G401 (cell line): ENCODE data around the gene DGCR2. TPM values are rescaled to one million over a fixed set of nuclear protein-coding genes. Genes with fewer than 3 reads are reported as not detected.

ENCODE experiments used
- DNase-seq: peaks from one replicate; pipeline ENCODE4 v3.0.0-alpha.2; 2015; ENCODE audit warnings: low spot score
- in situ Hi-C: cut with HindIII; loops from 2 replicates; pipeline ENCODE4 v1.10.0; 2016; ENCODE audit warnings: low sequenced_read_pairs, mixed read lengths
- total RNA-seq: library from RNA; depleted of rRNA; stranded (reverse); fragments of >200 nt; shearing (Covaris generic); gene quantifications from 2 replicates; pipeline ENCODE4 v1.2.3, GENCODE V29; 2014

The DGCR2 gene
- total RNA-seq, 1 experiment from 2014 or later = 59.9 TPM

DNA sequence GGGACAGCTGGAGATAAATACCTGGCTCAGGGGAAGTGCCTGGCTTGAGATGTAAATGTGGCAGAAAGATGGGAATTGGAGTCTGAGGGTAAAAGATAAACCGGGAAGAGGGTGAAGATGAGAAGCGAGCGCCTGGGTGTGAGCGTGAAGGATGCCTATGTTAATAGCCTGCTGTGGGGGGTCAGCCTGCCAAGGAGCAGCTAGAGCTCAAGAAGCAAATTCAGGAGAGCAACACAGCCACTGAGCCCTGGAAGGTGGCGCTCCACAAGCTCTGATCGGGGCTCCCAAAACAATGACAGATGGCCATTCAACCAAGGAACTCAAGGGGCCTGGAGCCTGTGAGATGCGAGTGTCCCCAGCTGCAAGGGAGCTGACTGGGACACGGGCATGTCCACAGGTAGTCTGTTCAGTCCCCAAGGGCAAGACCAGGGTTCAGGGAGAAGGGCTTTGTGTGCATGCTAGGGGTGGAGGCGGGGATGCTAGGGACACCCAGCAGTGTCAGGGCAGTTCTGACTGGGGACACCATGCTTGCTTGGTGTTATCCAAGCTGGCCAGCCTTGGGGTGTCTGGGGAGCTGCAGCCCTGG is 25.1 kb upstream of the DGCR2 start:
- no peak for DNase-seq
- in situ Hi-C loops = no loop called here

DNA sequence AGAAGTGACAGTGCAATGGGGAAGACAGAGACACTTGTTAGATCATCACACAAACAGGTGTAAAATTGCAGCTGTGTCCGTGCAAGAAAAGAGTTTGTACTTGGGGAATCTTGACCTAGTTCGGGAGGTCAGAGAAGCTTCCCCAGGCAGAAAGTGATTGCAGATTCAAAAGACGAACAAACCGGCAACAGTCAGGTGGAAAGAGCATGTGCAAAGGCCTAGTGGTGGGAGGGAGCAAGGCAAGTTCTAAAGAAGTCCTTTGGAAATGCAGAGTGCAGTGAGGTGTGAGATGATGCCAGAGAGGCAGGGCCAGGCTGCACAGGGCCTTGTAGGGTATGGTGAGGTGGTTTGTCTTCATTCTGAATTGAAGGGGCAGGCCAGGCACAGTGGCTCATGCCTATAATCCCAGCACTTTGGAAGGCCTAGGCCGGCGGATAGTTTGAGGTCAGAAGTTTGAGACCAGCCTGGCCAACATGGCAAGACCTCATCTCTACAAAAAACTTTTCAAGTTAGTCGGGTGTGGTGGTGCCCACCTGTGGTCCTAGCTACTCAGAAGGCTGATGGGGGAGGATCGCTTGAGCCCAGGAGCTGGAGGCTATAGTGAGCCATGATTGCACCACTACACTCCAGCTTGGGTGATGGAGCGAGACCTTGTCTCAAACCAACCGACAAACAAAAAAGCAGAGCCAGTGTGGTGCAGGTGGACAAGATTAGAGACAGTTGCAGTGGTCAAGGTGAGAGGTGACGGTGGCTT is 24.2 kb upstream of the DGCR2 start:
- in situ Hi-C loops = no loop called here
- no peak for DNase-seq

DNA sequence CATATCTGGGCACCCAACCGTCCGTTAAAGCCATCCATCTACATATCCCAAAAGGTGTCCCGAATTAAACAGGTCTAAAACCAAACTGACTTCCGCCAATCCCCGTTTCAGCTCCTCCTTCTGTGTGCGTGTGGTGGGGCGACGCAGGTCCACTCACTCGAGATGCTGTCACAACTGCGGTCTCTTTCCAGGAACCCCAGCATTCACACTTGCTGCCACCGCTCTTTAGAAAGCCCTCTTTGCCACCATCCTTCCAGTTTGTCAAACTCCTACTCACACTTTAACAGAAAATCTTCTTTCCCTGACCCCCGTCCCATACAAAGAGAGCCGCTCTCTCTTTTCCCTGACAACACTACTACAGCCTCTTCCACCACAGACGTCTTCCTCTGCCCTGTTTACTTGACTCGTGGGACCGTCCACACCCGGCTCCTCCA is 21.8 kb upstream of the DGCR2 start:
- in situ Hi-C loops = no loop called here
- peak; percentile 10 for DNase-seq

DNA sequence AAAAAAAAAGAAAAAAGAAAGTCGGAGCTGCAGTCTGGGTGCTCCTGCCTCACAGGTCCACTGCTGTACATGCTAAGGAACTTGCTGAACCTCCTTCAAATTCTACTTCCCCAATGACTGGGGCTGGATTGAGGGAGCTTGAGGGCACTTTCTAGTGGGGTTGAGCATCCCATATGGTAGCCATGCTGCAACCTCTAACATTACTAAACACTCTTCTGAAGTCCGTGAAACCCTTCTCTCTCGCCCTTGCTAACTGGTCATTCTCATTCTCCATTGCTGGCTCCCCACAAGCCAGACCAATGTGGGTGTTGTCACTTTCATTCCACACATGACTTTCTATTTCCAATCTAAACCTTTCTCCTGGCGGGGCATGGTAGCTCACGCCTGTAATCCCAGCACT is 21.0 kb upstream of the DGCR2 start:
- in situ Hi-C loops = no loop called here
- no peak for DNase-seq

DNA sequence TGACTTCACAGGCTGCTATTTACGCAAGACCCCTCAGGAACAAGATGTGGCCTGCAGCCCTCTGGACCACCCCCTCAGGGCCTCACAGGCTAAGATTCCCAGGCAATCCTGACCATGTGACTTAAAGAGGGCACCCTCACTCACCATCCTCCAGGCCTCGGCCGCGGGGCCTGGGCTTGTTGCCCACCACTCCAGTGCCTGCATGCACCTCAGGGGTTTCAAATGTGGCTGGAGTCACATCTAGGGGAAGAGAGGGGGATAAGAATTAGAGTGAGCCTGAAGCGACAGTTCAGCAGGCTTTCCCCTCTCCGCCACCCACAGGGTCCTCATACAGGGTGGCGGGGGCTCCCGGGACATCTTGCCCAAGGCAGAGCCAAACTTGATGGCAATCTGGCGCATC is 20.2 kb upstream of the DGCR2 start:
- DNase-seq = no peak
- in situ Hi-C loops = no loop called here

DNA sequence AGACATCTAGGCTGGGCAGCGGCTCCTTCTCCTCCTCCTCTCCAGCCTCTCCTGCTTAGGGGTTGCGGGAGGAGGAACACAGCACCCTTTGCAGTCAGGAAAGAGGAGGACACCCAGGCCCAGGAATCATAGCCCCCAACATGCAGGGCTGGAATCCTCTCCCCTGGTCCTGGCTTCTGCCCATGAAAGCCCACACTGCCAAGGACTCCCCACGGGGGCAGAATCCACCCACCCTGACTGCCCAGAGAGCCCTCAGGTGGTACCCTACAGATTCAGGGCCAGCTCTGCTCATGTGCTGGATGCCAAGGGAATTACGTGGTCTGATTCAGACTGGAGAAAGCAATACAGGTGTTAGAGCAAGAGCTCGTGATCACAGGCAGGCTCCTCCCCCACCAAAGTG is 17.8 kb upstream of the DGCR2 start:
- no peak for DNase-seq

DNA sequence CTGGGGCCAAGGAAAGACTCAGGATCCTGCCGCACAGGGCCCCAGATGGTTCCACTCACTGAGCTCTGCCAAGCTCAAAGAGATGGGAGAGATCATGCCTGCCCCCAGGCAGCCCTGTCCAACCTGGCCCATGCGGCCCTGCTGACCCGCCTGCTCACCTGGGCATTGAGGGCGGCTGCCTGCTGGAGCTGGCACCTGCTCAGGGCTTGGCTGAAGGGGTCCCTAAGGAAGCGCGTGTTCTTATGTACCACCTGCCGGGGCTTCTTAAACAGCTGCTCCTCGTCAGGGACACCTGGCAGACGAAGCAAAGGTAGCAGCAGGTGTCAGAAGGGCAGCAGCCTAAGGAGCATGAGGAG is 16.8 kb upstream of the DGCR2 start:
- in situ Hi-C loops = no loop called here
- no peak for DNase-seq

More for the DNA sequence above, 17.8 kb upstream of the DGCR2 start:
- in situ Hi-C loops = no loop called here

DNA sequence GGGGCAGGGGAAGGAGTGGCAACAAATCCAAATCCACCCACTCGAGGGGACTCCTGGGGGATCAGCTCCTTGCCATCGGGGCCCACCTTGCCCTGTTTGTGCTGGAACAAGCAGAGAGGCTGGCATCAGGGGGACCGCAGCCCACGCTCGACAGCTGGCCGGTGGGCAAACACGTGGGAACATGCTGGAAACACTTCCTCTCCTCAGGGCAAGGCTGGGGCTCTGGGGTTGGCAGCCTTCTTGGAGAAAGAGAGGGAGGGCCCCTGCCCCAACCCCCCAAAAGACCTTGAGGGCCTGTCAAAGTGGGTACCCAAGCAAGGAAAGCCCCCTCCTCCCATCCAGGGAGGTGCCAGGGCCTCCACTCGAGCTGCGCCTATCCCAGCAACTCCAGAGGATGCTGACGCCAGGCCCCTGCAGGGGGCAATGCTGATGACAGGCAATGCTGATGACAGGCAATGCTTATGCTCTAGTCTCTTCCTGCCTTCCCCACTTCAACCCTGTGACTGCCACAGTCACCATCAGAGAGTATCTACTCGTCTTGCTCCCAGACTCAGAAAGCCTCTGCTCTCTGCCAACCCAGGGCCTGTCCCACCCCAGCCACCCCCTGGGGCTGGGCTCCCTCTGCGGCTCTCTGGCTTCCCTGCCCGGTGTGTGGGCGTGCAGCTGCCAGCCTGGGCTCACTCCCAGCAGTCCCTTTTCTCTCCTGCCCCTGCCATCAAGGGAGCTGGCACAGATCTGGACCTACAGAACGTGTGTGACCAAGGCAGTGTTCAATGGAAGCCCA is 16.2 kb upstream of the DGCR2 start:
- no peak for DNase-seq

DNA sequence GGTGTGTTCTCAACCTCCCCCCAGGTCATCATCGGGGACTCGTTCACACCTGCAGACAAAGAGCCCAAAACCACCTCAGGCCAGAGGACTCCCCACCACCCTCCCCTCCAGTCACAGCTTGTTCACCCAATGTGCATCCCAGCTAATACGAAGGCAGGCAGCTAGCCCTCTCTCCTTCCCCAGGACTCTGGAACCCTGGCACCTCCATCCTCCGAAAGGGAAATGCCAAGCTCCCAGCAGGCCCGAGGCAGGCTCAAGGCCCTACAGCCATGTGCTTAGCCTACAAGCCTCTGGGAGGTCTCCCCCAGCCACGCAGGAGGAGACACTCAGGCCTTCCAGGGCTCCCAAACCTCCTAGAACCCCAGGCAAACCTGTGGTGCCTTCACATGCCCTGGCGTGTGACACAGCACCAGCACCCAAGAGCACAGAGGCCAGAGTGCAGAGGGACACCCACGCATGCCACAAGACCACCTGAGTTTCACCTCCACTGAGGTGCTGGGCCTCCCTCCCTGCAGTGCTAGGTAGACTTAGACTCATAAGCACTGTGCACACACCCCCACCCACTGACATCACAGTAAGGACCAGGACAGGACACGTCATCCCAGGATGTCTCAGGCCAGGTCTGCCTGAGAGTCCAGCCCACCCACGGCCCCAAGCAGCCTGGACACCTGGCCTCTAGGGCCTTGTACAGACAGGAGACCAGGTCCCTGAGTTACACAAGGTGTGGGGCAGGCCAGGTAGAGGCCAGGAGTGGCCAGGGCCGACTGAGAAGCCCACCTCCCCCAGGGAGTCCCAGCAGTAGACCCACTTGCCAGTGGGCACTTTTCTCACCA is 15.4 kb upstream of the DGCR2 start:
- no peak for DNase-seq

More for the DNA sequence above, 16.2 kb upstream of the DGCR2 start:
- in situ Hi-C loops = no loop called here

DNA sequence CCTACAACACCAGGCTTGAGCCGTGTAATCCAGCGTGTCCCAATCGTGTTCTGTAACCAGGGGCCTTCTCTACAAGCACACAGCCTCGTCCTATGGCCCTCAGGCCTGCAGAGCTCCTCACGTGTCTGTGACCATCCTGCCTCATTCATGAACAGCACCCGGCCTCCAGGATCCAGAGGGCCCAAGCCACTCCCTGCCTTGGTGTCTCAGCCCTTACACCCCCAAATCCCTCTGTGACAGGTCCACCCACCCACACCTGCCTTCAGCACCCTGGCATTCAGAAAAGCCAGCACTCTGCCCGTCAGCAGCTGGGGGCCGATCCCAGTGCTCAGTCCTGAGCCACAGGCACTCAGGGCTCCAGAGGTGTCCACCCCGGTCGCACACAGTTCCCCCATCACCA is 14.7 kb upstream of the DGCR2 start:
- DNase-seq = no peak

More for the DNA sequence above, 15.4 kb upstream of the DGCR2 start:
- in situ Hi-C loops = no loop called here

DNA sequence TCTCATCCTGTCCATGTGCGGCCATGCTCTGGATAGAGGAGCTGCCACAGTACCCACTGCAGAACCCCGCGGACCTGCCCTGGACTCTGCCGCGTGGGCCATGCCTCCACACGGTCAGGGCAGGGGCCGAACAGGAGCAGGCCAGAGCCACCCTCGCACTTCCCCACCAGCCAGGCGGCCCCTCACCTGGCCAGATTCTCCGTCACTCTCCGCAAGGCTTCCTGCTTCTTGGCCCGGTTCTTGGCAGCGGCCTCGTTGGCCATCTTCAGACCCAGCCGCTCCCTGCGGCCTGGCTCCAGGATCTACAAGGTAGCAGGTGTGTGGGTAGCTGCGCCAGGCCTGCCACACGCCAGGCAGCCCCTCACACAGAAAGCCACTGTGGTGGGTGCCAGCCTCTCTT is 12.7 kb upstream of the DGCR2 start:
- in situ Hi-C loops = no loop called here
- DNase-seq = no peak

More for the DNA sequence above, 14.7 kb upstream of the DGCR2 start:
- in situ Hi-C loops = no loop called here

DNA sequence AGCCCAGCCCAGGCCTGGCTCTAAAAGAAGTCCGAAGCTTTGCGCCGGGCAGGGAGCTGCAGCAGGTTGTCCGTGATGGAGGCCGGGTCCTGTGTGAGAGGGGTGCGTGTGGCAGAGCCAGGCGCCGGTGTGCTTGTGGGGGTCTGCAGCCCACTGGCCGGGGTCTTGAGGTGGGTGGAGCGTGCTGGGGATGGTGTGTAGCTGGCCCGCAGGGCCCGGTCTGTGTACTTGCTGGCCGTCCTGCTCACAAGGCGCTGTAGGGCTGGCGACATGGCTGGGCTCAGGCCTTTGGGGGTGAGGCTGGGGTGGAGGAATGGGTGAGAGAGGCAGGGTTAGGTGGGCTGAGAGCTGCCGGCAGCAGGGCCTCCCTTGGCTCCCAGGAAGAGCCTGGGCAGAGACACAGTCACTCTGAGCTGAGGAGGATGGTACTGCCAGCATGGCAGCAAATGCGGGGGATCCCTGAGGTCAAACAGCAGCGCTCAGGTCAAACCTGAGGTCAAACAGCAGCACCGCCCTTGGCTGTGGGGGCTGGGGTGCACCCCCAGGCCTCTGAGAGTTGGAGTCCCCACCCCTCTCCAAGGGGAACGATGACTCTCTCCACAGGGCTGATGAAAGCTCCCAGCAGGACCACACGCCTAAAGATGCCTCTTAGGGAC is 12.1 kb upstream of the DGCR2 start:
- in situ Hi-C loops = no loop called here
- no peak for DNase-seq

DNA sequence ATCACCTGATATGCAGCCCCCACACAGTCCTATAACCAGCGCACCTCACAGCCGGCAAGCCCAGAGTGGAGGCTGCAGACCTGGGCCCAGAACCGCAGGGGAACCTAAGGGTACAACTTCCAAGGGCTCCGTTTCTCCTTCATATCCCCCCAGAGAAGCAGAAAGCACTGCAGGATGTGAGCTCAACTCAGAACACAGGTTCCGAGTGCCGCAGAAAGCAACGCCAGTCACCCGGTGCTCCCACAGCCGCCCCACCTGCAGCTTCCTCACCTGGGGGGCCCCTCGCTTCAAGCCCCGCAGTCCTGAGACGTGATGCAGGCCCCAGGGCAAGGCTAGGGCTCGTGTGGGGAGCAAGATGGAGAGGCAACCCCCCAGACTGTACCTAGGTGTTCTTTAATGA is 11.3 kb upstream of the DGCR2 start:
- no peak for DNase-seq
- in situ Hi-C loops = no loop called here

DNA sequence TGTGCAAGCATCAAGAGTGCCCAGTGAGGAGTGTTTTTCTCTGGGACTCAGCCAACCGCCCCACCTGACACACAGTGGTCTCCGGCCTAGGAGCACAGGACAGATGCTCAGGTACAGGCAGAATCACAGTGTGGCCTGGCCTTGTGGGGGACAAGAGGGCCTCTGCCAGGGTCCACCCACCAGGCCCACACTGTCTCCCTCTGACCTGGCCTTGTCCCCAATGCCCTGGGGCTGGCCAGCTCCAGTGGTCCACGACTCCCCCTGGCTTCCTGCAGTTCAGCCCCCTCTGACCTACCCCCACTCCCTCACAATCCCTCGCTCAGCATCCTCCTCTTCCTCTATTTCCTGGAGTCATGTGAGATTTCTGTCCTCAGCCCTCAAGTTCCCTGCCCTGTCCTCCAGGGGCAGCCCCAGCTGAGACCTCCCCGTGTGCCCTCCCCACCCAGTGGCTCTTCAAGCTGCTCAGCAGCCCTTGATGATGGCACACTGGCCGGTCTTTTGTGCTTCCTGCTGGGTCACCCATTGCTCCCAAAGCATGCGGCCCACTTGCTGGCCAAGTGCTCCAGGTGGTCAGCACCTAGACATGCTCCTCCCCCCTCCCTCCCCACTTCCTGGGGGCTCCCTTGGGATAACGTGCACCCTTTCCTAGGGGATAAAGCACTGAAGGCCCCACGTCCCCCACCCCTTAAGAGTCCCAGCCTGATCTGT is 10.6 kb upstream of the DGCR2 start:
- DNase-seq = no peak
- in situ Hi-C loops = no loop called here

DNA sequence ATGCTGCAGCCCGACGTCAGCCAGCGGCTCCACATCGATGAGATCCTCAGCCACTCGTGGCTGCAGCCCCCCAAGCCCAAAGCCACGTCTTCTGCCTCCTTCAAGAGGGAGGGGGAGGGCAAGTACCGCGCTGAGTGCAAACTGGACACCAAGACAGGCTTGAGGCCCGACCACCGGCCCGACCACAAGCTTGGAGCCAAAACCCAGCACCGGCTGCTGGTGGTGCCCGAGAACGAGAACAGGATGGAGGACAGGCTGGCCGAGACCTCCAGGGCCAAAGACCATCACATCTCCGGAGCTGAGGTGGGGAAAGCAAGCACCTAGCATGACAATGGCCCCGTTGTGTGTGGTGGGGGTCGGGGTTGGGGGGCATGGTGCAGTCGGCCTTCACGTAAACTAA is 9.9 kb upstream of the DGCR2 start:
- in situ Hi-C loops = no loop called here

DNA sequence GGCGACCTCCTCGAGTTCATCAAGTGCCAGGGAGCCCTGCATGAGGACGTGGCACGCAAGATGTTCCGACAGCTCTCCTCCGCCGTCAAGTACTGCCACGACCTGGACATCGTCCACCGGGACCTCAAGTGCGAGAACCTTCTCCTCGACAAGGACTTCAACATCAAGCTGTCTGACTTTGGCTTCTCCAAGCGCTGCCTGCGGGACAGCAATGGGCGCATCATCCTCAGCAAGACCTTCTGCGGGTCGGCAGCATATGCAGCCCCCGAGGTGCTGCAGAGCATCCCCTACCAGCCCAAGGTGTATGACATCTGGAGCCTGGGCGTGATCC is 9.4 kb upstream of the DGCR2 start:
- in situ Hi-C loops = no loop called here
- no peak for DNase-seq

More for the DNA sequence above, 9.9 kb upstream of the DGCR2 start:
- DNase-seq = no peak

DNA sequence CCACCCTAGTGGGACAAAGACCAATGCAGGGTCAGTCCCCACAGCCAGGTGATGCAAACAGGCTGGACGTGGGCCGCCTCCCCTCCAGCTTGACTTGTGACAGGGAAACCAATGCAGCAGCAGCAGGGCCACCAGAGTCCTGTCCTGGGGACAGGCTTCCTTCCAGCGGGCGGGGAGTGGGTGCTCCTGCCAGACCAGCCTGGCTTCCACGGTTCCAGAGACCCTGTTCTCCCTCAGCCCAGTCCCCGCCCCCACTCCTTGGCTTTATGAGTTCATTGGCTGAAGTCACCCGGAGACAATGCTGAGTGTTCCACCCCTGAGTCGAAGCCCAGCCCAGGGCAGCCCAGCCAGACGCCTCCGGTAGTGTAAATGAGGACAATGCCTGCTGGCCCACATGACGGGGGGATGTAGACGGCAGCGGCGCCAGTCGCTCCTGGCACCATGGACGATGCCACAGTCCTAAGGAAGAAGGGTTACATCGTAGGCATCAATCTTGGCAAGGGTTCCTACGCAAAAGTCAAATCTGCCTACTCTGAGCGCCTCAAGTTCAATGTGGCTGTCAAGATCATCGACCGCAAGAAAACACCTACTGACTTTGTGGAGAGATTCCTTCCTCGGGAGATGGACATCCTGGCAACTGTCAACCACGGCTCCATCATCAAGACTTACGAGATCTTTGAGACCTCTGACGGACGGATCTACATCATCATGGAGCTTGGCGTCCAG is 8.9 kb upstream of the DGCR2 start, which contains the start of gene TSSK2:
TSS of gene TSSK2 (plus strand) at position 350 of the 726 bp plus-strand sequence. CDS start at position 442, 92 bp downstream.
- no peak for DNase-seq
- in situ Hi-C loops = no loop called here

DNA sequence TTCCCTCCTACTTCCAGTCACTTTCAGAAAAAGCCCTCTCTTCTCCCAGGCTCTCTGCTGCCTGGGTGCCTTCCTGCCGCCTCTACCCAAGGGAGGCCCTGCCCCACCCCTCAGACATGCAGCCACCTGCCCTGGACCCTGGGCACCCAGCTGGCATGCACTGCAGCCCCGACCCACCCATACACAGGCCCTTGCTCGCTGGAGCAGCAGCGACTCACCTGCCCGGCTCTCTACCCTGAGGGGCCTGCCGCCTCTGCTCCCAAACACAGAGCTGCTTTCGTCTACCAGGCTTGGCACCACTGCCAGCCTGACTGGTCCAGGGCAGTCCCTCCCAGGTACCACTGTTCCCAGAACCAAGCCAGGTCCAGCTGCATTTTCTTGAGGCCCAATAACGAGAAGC is 7.7 kb upstream of the DGCR2 start:
- no peak for DNase-seq
- in situ Hi-C loops = no loop called here
